Skeletal muscle tissue (tissue), 4 donors: Measurements from ENCODE around the gene AK2. TPM values are rescaled to one million over a fixed set of nuclear protein-coding genes. Genes with fewer than 3 reads are reported as not detected.
A peak's percentile ranks its signal among the peaks of the same experiment; 100 is the strongest.
"Not testable (repeated sequence)": the region's sequence is repeated elsewhere in the genome, so short reads cannot be mapped to it uniquely, and the experiment has no call there.

ENCODE experiments used
- H3K27ac ChIP-seq: one replicate; pipeline ENCODE4 v1.7.0; 2013; ENCODE audit warnings: mild to moderate bottlenecking, low read depth, low read length, inconsistent platforms
- H3K27me3 ChIP-seq, 3 donors: one replicate each; pipeline ENCODE4 v1.7.0; 2013; ENCODE audit warnings: low read length in 3 of 3; ENCODE audit not compliant: control insufficient read depth in 3 of 3, insufficient read depth in 3 of 3
- H3K36me3 ChIP-seq, 3 donors: one replicate each; pipeline ENCODE4 v1.7.0; 2013; ENCODE audit warnings: low read length in 3 of 3; ENCODE audit not compliant: control insufficient read depth in 3 of 3, insufficient read depth in 3 of 3
- H3K4me1 ChIP-seq, 3 donors: one replicate each; pipeline ENCODE4 v1.7.0; 2013; ENCODE audit warnings: low read length in 3 of 3, mild to moderate bottlenecking in 3 of 3; ENCODE audit not compliant: control insufficient read depth in 3 of 3, insufficient read depth in 3 of 3
- H3K4me3 ChIP-seq, 3 donors: one replicate each; pipeline ENCODE4 v1.7.0; 2013; ENCODE audit warnings: low read length in 3 of 3
- H3K9ac ChIP-seq, 3 donors: one replicate each; pipeline ENCODE4 v1.7.0; 2013; ENCODE audit warnings: low read length in 3 of 3, mild to moderate bottlenecking in 3 of 3, moderate library complexity in 2 of 3, low read depth in 1 of 3
- H3K9me3 ChIP-seq, 3 donors: one replicate each; pipeline ENCODE4 v1.7.0; 2013; ENCODE audit warnings: low read length in 3 of 3; ENCODE audit not compliant: control insufficient read depth in 3 of 3
- total RNA-seq: library from RNA; depleted of rRNA; stranded (reverse); fragments of >200 nt; gene quantifications from one replicate; pipeline ENCODE4 v1.2.3, GENCODE V29; 2014
- donor health status: Osteomylitis.

AK2 gene
- total RNA-seq, 1 donor from 2014 or later: 64.2 TPM

- Histone ChIP-seq H3K4me3 (no peak overlapping the region), H3K27me3 (no peaks in the 10 kb centered on the region), H3K9me3 (no peaks in the 10 kb centered on the region), H3K27ac (peak overlapping the region; percentile 53), H3K9ac (peak overlapping the region in 1 of 3 donors; percentile 16), H3K4me1 (peaks cover 0 to 11% (median 6%) of the 10 kb centered on the region in 3 donors), H3K36me3 (no peaks in the 10 kb centered on the region)
Observed at GRCh38 chr1:32981003-32981901, 55.4 kb downstream of the AK2 start.

- Histone ChIP-seq H3K9me3 (no peaks in the 10 kb centered on the region), H3K9ac (no peak overlapping the region), H3K4me1 (peaks cover 0 to 11% (median 6%) of the 10 kb centered on the region in 3 donors), H3K27ac (no peak overlapping the region), H3K36me3 (no peaks in the 10 kb centered on the region), H3K27me3 (no peaks in the 10 kb centered on the region), H3K4me3 (no peak overlapping the region)
Observed at GRCh38 chr1:32980080-32980479, 56.6 kb downstream of the AK2 start.

DNA sequence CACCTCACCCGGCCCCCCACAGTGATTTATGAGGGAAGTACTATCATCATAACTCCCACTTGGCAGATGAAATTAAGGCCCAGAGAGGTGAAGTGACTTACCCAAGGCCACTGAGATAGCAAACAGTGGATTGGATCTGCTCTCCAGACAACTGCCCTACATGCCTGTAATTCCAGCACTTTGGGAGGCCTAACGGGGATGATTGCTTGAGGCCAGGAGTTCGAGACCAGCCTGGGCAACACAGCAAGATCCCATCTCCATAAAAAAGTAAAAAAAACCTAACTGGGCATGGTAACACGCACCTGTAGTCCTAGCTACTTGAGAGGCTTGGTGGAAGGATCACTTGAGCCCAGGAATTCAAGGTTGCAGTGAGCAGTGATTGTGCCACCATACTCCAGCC is 57.8 kb downstream of the AK2 start:
- Histone ChIP-seq H3K36me3 (no peaks in the 10 kb centered on the region), H3K27me3 (no peaks in the 10 kb centered on the region), H3K4me3 (no peak overlapping the region), H3K4me1 (peaks cover 0 to 8% (median 6%) of the 10 kb centered on the region in 3 donors), H3K9me3 (no peaks in the 10 kb centered on the region), H3K9ac (no peak overlapping the region), H3K27ac (no peak overlapping the region)

DNA sequence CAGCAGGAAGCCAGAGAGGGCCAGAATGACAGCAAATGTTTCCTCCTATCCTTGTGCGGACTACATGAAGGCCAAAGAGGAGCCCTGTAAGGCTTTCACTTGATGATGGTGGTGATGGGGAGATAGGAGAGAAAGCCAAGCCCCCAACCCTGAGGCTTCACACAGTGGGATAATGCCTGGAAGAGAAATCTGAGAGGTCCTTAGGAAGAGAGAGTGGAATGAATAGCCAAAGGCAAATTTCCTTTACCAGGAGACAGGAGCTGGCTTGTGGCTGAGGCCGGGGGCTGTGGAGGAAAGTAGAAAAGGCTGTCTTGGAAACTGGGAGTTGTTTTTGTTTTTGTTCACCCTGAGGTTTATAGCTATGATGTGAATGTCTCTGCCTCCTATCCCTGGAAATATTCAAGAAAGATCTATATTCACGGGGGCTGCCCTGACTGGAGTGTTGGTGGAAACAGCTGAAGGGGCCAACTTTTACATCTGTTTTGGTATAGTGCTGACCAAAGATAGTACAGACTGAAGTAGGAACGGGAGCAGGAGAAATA is 59.1 kb downstream of the AK2 start:
- H3K9me3 ChIP-seq: no peaks in the 10 kb centered on the region
- H3K9ac ChIP-seq: no peak overlapping the region
- H3K27ac ChIP-seq: no peak overlapping the region
- H3K4me3 ChIP-seq: no peak overlapping the region
- peaks cover 6 to 13% (median 12%) of the 10 kb centered on the region in 3 donors for H3K4me1 ChIP-seq
- peaks cover 0 to 6% (median 3%) of the 10 kb centered on the region in 3 donors for H3K27me3 ChIP-seq
- no peaks in the 10 kb centered on the region for H3K36me3 ChIP-seq

DNA sequence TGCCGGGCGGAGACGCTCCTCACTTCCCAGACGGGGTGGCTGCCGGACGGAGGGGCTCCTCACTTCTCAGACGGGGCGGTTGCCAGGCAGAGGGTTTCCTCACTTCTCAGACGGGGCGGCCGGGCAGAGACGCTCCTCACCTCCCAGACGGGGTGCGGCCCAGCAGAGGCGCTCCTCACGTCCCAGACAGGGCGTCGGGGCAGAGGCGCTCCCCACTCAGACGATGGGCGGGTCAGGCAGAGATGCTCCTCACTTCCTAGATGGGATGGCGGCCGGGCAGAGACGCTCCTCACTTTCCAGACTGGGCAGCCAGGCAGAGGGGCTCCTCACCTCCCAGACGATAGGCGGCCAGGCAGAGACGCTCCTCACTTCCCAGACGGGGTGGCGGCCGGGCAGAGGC is 61.6 kb downstream of the AK2 start:
- H3K4me1 ChIP-seq, H3K4me3 ChIP-seq, H3K27ac ChIP-seq, H3K9ac ChIP-seq, H3K36me3 ChIP-seq, H3K9me3 ChIP-seq: not testable (repeated sequence)
- H3K27me3 ChIP-seq: peaks cover 0 to 25% (median 23%) of the 10 kb centered on the region in 3 donors

GRCh38 chr1:32973458-32973857 is 63.2 kb downstream of the AK2 start:
- H3K9ac ChIP-seq, H3K27ac ChIP-seq, H3K4me1 ChIP-seq, H3K36me3 ChIP-seq, H3K4me3 ChIP-seq, H3K9me3 ChIP-seq: not testable (repeated sequence)
- H3K27me3 ChIP-seq: peaks cover 0 to 25% (median 25%) of the 10 kb centered on the region in 3 donors

DNA sequence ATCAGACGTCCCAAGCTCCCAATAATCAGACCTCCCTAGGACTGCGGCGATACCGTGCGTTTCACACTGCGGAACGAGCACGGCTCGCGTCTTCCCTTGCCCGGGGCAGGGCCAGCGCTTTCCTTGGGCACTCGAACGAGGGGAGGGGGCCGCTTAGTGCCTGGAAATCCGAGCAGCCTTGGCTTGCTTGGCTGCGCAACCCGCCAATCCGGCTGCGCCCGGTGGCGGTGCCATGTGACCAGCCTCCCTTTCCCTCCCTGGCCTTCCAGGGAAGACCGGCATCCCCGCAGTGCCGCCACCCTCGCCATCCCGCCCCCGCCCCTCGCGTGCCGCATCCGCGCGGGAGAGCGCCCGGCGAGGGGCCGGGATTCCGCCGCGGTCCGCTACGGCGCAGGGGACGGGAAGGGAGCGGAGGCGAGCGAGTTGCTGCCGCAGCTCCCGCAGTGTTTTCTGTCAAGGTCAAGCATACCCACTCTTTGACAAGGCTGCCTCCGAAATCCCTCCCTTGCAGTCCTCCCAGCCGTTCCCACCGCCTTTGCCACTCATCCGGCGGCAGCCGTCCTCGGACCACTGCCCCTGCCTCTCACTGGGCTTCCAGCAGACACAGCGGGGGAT is 63.8 kb downstream of the AK2 start:
- Histone ChIP-seq H3K27ac (no peak overlapping the region), H3K27me3 (peaks cover 0 to 27% (median 25%) of the 10 kb centered on the region in 3 donors), H3K4me3 (peak overlapping the region; percentile 71 to 75 (median 73)), H3K9me3 (no peaks in the 10 kb centered on the region), H3K4me1 (peaks cover 7 to 10% (median 8%) of the 10 kb centered on the region in 3 donors), H3K36me3 (no peaks in the 10 kb centered on the region), H3K9ac (peak overlapping the region in 2 of 3 donors; percentile 0 to 68)

DNA sequence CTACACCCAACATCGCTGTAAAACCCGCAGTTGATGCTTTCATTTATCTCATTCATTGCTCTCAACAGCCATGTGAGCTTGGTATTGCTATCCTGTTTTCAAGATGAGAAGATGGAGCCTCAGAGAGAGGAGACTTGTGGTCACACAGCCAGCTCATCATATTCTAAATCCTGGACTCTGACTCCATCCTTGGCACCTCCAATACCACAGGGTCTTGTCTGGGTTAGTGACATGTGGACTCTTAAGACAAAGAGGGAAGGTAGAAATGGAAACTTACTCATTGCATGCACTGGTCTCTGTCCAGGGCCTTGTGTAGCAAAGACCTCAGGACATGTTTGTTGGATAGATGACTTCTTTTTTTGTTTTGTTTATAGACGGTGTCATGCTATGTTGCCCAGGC is 65.1 kb downstream of the AK2 start:
- no peak overlapping the region for H3K9ac ChIP-seq
- H3K4me1 ChIP-seq: peaks cover 7 to 10% (median 8%) of the 10 kb centered on the region in 3 donors
- no peaks in the 10 kb centered on the region for H3K36me3 ChIP-seq
- peaks cover 0 to 36% (median 29%) of the 10 kb centered on the region in 3 donors for H3K27me3 ChIP-seq
- H3K27ac ChIP-seq: no peak overlapping the region
- H3K9me3 ChIP-seq: no peaks in the 10 kb centered on the region
- no peak overlapping the region for H3K4me3 ChIP-seq

DNA sequence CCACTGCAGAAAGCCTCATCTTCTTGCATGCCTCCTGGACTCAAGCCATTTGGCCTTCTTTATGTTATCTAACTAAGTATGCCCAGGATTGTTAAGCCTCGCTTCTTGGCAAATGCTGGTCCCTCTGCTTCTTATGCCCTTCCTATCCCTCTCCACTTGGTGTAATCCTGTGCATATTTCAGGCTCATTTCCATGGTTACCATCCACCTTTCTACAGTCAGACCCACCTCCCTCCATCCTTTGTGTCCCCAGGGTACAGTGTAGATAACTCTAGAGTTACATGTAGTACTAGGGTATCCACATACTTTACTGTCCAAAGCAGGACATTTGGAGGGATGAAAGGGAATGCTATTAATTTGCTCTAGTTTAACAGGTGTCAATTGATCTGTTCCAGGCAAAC is 65.5 kb downstream of the AK2 start:
- no peak overlapping the region for H3K27ac ChIP-seq
- H3K4me3 ChIP-seq: no peak overlapping the region
- no peak overlapping the region for H3K9ac ChIP-seq
- H3K4me1 ChIP-seq: peaks cover 7 to 10% (median 8%) of the 10 kb centered on the region in 3 donors
- H3K27me3 ChIP-seq: peaks cover 0 to 36% (median 29%) of the 10 kb centered on the region in 3 donors
- no peaks in the 10 kb centered on the region for H3K9me3 ChIP-seq
- no peaks in the 10 kb centered on the region for H3K36me3 ChIP-seq

GRCh38 chr1:32969566-32969965 is 67.1 kb downstream of the AK2 start:
- no peak overlapping the region for H3K4me3 ChIP-seq
- H3K27me3 ChIP-seq: peaks cover 0 to 36% (median 29%) of the 10 kb centered on the region in 3 donors
- H3K27ac ChIP-seq: no peak overlapping the region
- no peaks in the 10 kb centered on the region for H3K9me3 ChIP-seq
- H3K9ac ChIP-seq: no peak overlapping the region
- no peaks in the 10 kb centered on the region for H3K36me3 ChIP-seq
- H3K4me1 ChIP-seq: peaks cover 7 to 10% (median 8%) of the 10 kb centered on the region in 3 donors
